Measurements from ENCODE around the gene OR52W1. TPM values are rescaled to one million over a fixed set of nuclear protein-coding genes. Genes with fewer than 3 reads are reported as not detected.

Gene OR52W1
- not detected for total RNA-seq

DNA sequence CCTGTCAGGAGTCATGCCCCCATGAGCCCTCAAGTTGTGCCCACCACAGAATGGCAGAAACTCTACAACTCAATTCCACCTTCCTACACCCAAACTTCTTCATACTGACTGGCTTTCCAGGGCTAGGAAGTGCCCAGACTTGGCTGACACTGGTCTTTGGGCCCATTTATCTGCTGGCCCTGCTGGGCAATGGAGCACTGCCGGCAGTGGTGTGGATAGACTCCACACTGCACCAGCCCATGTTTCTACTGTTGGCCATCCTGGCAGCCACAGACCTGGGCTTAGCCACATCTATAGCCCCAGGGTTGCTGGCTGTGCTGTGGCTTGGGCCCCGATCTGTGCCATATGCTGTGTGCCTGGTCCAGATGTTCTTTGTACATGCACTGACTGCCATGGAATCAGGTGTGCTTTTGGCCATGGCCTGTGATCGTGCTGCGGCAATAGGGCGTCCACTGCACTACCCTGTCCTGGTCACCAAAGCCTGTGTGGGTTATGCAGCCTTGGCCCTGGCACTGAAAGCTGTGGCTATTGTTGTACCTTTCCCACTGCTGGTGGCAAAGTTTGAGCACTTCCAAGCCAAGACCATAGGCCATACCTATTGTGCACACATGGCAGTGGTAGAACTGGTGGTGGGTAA lies at the start of gene OR52W1:
Gene OR52W1, plus strand, starts transcription at position 51 of the 637 bp plus-strand sequence. Its CDS starts 0 bp downstream, at position 51.
- Histone ChIP-seq H3K27ac (no peak within 1 kb of the TSS), H3K9me3 (no peaks in the 10 kb centered on the region), H3K36me3 (no peaks in the 10 kb centered on the region), H3K4me3 (no peak within 1 kb of the TSS), H3K27me3 (no peaks in the 10 kb centered on the region), H3K4me1 (no peaks in the 10 kb centered on the region)
- no peak for TF ChIP-seq POLR2AphosphoS5 (IDR thresholded peaks at IDR 0.05)
- TF ChIP-seq POLR2A (IDR thresholded peaks at IDR 0.05), result no peak
- TF ChIP-seq CTCF (IDR thresholded peaks at IDR 0.05), result no peak
- no peak for TF ChIP-seq EP300 (IDR thresholded peaks at IDR 0.05)
- ATAC-seq, result no peak
- WGBS, 2 donors (ENCODE audit: low coverage in 1 of 2), result 100% methylated on average over 1 of the region's 5 CpGs; no CpG with 5 or more reads in 1 of the 2 donors

DNA sequence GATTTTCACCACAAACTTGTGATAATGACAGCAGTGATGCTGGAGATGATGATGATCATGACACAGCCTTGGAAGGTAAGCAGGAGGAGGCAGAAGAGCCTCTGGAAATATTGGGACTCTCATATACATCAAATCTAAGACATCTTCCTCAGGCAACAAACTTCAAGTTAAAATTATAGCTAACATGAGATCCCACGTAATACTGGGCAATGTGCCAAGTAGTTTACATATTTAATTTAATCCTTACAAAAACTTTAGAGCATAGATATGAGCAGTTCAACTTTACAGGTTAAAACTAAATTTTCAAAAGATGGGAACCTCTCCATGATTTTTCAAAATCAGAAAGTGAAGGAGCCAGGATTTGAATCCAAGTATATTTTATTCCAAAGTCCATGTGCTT lies 47.9 kb upstream of the OR52W1 start:
- H3K27me3 ChIP-seq, result no peaks in the 10 kb centered on the region
- H3K4me3 ChIP-seq, result no peak overlapping the region
- H3K9me3 ChIP-seq, result peaks cover 0 to 4% (median 0%) of the 10 kb centered on the region in 3 donors
- H3K4me1 ChIP-seq, result no peaks in the 10 kb centered on the region
- no peak for ATAC-seq
- no peaks in the 10 kb centered on the region for H3K36me3 ChIP-seq
- H3K27ac ChIP-seq, result no peak overlapping the region
- TF ChIP-seq EP300 (IDR thresholded peaks at IDR 0.05) (no peak), CTCF (IDR thresholded peaks at IDR 0.05) (no peak), POLR2A (IDR thresholded peaks at IDR 0.05) (no peak), POLR2AphosphoS5 (IDR thresholded peaks at IDR 0.05) (no peak)
- 6 to 7% methylated on average over 1 of the region's 1 CpG for WGBS, 2 donors (ENCODE audit: low coverage in 1 of 2)

GRCh38 chr11:6152126-6152525 lies 46.9 kb upstream of the OR52W1 start:
- ATAC-seq, result no peak
- no peaks in the 10 kb centered on the region for H3K27me3 ChIP-seq
- TF ChIP-seq EP300 (IDR thresholded peaks at IDR 0.05) (no peak), POLR2A (IDR thresholded peaks at IDR 0.05) (no peak), POLR2AphosphoS5 (IDR thresholded peaks at IDR 0.05) (no peak), CTCF (IDR thresholded peaks at IDR 0.05) (no peak)
- peaks cover 0 to 4% (median 0%) of the 10 kb centered on the region in 3 donors for H3K9me3 ChIP-seq
- no peak overlapping the region for H3K4me3 ChIP-seq
- H3K27ac ChIP-seq, result no peak overlapping the region
- H3K36me3 ChIP-seq, result no peaks in the 10 kb centered on the region
- WGBS, 2 donors (ENCODE audit: low coverage in 1 of 2), result 85 to 90% methylated on average over 2 of the region's 2 CpGs
- no peaks in the 10 kb centered on the region for H3K4me1 ChIP-seq

GRCh38 chr11:6156628-6157359 lies 42.2 kb upstream of the OR52W1 start:
- 60 to 69% methylated on average over 6 to 7 of the region's 7 CpGs for WGBS, 2 donors (ENCODE audit: low coverage in 1 of 2)

More at GRCh38 chr11:6156628-6157359, 42.2 kb upstream of the OR52W1 start:
- H3K9me3 ChIP-seq, result no peaks in the 10 kb centered on the region
- no peaks in the 10 kb centered on the region for H3K4me1 ChIP-seq
- no peaks in the 10 kb centered on the region for H3K36me3 ChIP-seq
- no peak overlapping the region for H3K27ac ChIP-seq
- no peak overlapping the region for H3K4me3 ChIP-seq
- H3K27me3 ChIP-seq, result no peaks in the 10 kb centered on the region
- TF ChIP-seq POLR2A (IDR thresholded peaks at IDR 0.05) (no peak), POLR2AphosphoS5 (IDR thresholded peaks at IDR 0.05) (no peak), EP300 (IDR thresholded peaks at IDR 0.05) (no peak), CTCF (IDR thresholded peaks at IDR 0.05) (no peak)
- ATAC-seq, result no peak
